ENCODE measurements around the gene KRTAP4-8.
"Not testable (repeated sequence)": the region's sequence is repeated elsewhere in the genome, so short reads cannot be mapped to it uniquely, and the experiment has no call there.

The KRTAP4-8 gene

DNA sequence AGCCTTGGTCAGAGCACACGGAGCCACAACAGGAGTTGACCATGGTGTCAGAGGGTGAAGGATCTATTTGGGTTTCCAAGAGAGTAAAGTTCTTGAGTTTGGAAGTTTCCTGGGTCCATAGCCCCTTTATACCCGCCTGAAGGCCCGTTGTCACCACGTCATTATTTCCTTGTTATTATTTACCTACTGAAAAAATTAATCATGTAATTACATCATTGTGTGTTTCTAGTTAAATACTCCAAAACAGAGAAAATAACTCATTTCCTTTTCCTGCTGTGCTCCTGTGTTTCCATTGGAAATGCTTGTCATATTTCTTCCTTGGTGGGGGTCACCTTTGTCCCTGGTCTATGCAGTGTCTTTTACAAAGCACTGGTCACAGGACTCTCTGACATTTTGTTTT lies at the start of gene KRTAP4-8:
KRTAP4-8 (minus strand) TSS at position 101 of the 400 bp plus-strand sequence; CDS start at position 43, 58 bp downstream.
- TF ChIP-seq, protein P1, sequence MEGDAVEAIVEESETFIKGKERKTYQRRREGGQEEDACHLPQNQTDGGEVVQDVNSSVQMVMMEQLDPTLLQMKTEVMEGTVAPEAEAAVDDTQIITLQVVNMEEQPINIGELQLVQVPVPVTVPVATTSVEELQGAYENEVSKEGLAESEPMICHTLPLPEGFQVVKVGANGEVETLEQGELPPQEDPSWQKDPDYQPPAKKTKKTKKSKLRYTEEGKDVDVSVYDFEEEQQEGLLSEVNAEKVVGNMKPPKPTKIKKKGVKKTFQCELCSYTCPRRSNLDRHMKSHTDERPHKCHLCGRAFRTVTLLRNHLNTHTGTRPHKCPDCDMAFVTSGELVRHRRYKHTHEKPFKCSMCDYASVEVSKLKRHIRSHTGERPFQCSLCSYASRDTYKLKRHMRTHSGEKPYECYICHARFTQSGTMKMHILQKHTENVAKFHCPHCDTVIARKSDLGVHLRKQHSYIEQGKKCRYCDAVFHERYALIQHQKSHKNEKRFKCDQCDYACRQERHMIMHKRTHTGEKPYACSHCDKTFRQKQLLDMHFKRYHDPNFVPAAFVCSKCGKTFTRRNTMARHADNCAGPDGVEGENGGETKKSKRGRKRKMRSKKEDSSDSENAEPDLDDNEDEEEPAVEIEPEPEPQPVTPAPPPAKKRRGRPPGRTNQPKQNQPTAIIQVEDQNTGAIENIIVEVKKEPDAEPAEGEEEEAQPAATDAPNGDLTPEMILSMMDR (IDR thresholded peaks at IDR 0.05; ENCODE audit: low read depth, low read length) = no peak
- no peak within 1 kb of the TSS for H3K4me3 ChIP-seq (ENCODE audit: low read depth, low read length)

DNA sequence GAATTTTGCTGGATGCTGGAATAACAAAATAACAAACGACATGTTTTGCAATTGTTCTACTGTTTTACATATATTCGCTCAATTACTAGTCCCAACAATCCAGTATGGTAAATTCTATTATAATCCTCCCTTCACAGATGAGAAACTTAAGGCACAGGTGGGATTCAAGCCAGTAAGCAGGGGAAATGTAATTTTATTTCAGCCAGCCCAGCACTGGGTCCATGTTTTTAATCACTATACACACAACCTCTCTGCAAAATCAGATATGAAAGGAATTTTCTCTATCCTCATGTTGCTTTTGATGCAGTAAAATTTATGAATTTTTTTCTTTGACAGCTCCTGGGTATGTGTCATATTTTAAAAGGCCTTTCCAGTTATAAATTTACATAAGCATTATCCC lies 47.3 kb upstream of the KRTAP4-8 start:
- TF ChIP-seq, protein P1 (IDR thresholded peaks at IDR 0.05; ENCODE audit: low read depth, low read length) = no peak
- H3K4me3 ChIP-seq (ENCODE audit: low read depth, low read length) = no peak overlapping the region

DNA sequence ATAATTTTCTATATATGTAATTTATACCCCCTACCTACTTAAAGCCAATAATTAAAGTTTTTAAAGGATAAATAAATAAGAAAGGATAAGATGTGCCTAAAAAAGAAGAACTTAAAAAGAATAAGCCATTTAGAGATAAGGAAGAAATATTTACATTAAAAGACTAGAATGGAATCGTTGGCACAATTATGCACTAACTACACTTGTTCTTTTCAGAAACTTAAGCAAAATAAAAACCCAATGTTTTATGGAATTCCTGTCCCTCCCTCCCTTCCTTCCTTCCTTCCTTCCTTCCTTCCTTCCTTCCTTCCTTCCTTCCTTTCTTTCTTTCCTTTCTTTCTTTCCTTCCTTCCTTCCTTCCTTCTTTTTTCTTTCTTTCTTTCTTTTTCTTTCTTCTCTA lies 46.9 kb upstream of the KRTAP4-8 start:
- TF ChIP-seq, protein P1 (IDR thresholded peaks at IDR 0.05; ENCODE audit: low read depth, low read length) = no peak
- no peak overlapping the region for H3K4me3 ChIP-seq (ENCODE audit: low read depth, low read length)

DNA sequence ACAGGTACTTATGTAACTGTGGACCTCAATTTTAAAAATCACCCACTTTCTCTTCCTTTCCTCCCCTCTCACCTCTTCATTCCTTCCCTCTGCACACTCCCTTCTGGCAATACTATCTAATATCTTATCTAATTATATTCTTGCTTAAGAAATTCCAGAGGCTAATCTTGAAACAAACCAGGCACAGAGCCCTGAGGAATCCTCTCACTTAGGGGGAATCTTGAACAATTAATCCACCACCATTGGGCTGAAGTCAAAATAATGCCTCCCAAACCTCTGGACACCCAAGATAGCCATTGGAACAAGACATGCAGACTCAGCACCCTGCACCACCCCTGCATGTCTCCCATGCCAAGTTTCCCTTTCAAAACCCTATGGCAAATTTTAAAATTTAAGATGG lies 43.4 kb upstream of the KRTAP4-8 start:
- no peak overlapping the region for H3K4me3 ChIP-seq (ENCODE audit: low read depth, low read length)
- TF ChIP-seq, protein P1 (IDR thresholded peaks at IDR 0.05; ENCODE audit: low read depth, low read length) = no peak

DNA sequence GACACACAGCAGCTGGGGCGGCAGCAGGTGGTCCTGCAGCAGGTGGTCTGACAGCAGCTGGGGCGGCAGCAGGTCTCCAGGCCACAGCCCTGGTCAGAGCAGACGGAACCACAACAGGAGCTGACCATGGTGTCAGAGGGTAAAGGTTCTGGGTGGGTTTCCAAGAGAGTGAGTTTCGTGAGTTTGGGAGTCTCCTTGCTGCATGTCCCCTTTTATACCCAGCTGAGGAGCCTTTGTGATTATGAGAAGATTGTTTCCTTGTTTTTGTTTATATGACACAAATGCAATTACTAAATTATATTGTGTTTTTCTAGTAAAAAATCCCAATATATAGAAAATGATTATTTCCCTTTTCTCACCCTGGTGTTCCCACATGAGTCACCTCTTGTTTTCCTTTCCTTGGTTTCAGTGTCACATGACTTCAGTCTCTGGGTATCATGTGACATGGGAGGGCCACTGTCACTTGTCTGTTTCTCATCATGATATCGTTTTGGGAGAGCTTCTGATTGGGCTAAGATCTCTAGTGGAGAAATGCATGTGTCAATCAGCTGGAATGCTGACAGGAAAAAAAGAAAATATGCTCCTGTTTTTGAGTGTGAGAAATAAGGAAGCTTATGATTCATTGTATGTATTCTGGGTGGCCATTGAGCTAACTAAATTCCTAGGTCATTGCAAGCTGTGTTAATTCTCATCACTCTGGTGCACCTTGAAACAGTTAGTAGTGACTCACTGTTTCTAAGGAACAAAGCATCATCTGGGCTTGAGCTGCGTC lies 42.6 kb upstream of the KRTAP4-8 start, which contains the start of gene KRTAP4-6:
KRTAP4-6 (minus strand) TSS at position 185 of the 772 bp plus-strand sequence; CDS start at position 128, 57 bp downstream.
- TF ChIP-seq, protein P1 (IDR thresholded peaks at IDR 0.05; ENCODE audit: low read depth, low read length) = no peak

DNA sequence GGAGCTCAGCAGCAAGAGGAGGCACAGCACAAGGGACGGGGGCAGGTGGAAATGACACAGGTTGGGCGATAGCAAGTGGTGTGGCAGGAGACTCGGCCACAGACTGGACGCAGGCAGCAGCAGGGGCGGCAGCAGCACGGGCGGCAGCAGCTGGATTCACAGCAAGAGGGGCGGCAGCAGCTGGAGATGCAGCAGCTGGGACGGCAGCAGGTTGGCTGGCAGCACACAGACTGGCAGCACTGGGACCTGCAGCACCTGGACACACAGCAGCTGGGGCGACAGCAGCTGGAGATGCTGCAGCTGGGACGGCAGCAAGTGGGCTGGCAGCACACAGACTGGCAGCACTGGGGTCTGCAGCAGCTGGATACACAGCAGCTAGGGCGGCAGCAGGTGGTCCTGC lies 41.9 kb upstream of the KRTAP4-8 start:
- not testable (repeated sequence) for H3K4me3 ChIP-seq (ENCODE audit: low read depth, low read length)

More for the DNA sequence above, 42.6 kb upstream of the KRTAP4-8 start, which contains the start of gene KRTAP4-6:
- no peak within 1 kb of the TSS for H3K4me3 ChIP-seq (ENCODE audit: low read depth, low read length)

DNA sequence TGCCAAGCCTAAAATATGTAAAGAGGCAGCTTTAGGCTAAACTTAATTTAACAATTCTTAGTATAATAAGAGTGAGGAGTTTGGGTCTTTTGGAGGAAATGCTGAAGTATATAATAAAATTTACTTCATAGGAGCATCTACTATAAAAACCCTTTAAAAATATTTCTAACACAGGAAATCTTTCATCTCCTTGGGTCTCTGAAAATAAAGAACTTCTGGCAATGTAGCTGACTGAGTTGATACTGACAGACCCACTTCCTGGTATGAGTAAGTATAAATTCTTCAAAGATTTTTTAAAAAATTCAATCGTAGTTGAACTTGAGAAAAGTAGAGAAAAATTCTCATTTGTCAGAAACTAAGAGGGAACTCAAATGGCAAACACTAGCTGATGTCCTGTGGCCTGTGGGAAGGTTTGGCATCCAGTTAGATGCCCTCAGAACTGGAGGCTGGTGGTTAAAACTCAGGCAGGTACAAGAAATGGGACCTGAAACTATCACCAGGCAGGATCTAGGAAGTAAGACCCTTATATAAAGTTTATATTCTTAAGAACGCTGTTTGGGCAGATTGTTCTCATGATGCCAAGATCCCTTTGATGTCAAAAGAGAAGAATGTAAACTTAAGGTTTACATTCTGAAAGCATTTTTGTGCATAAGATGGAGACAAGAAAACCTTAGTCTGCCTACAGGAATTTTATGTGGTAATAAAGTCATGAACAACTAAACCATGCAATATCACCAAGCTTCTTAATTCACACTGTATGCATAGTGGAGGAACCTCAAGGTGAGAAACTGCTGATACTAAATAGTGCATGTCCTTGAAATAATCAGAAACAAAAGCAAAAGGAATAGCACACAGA lies 36.2 kb upstream of the KRTAP4-8 start:
- TF ChIP-seq, protein P1 (IDR thresholded peaks at IDR 0.05; ENCODE audit: low read depth, low read length) = no peak
- H3K4me3 ChIP-seq (ENCODE audit: low read depth, low read length) = no peak overlapping the region
